Measurements from ENCODE around the gene RALGAPA1. TPM values are rescaled to one million over a fixed set of nuclear protein-coding genes. Genes with fewer than 3 reads are reported as not detected.

The RALGAPA1 gene
- total and polyA plus RNA-seq, 2 of the 13 experiments (the other 11 are each of a cell fraction or from before 2014, with no cell fraction given) = 65.0 to 89.2 TPM

GRCh38 chr14:35533357-35534207 is 275.5 kb downstream of the RALGAPA1 start, which contains the start of gene INSM2 (continued):
- TF ChIP-seq ZNF350 (CRISPR knock-in tag; IDR thresholded peaks at IDR 0.05; ENCODE audit: borderline replicate concordance, low read depth) (peak; percentile 80; the same call in 1 of the 2 replicates), TP53 (CRISPR knock-in tag; conservative IDR thresholded peaks at IDR 0.05) (0 out of 2 replicates have a peak, but pooled peaks have one; percentile 33), MAF1 (CRISPR knock-in tag; IDR thresholded peaks at IDR 0.05; ENCODE audit: borderline replicate concordance) (peak; percentile 82), ZNF704 (CRISPR knock-in tag; IDR thresholded peaks at IDR 0.05; ENCODE audit: borderline replicate concordance) (peak; percentile 92), ZFP91 (CRISPR knock-in tag; IDR thresholded peaks at IDR 0.05; ENCODE audit: borderline replicate concordance) (peak; percentile 95; the same call in 1 of the 2 replicates), ZNF281 (CRISPR knock-in tag; IDR thresholded peaks at IDR 0.05; ENCODE audit: borderline replicate concordance) (peak; percentile 11; the same call in 1 of the 2 replicates), THRA (CRISPR knock-in tag; IDR thresholded peaks at IDR 0.05; ENCODE audit: borderline replicate concordance) (peak; percentile 11; the same call in 1 of the 2 replicates), HDAC2 (CRISPR knock-in tag; IDR thresholded peaks at IDR 0.05) (peak; percentile 90), ZNF709 (CRISPR knock-in tag; IDR thresholded peaks at IDR 0.05) (peak; percentile 77), SOX6 (IDR thresholded peaks at IDR 0.05) (no peak), SOX6 (CRISPR knock-in tag; IDR thresholded peaks at IDR 0.05) (peak; percentile 74), ZNF513 (CRISPR knock-in tag; conservative IDR thresholded peaks at IDR 0.05) (0 out of 2 replicates have a peak, but pooled peaks have one; percentile 84), SUZ12 (IDR thresholded peaks at IDR 0.05; ENCODE audit: low read depth, low read length) (no peak), ZNF329 (CRISPR knock-in tag; IDR thresholded peaks at IDR 0.05; ENCODE audit: low read depth) (peak; percentile 60; the same call in 1 of the 2 replicates), HINFP (CRISPR knock-in tag; IDR thresholded peaks at IDR 0.05; ENCODE audit: low read depth) (peak; percentile 84; the same call in 1 of the 2 replicates)
